HepG2 (cell line): ENCODE measurements around the gene ZNF213. TPM values are rescaled to one million over a fixed set of nuclear protein-coding genes. Genes with fewer than 3 reads are reported as not detected.
A peak's percentile ranks its signal among the peaks of the same experiment; 100 is the strongest.

Source experiments
- CBX2 ChIP-seq, 2 experiments: fragments of 200-600 bp in 1 of 2; sonication (generic); formaldehyde crosslinking in 1 of 2; IDR thresholded peaks; 2 replicates each; pipeline versions ENCODE4 v1.7.0 to v1.8.1; 2018 to 2022; ENCODE audit warnings: low read depth in 2 of 2, low read length in 1 of 2, mild to moderate bottlenecking in 1 of 2, missing genetic modification reagents in 1 of 2
- E2F2 ChIP-seq: sonication (generic); formaldehyde crosslinking; IDR thresholded peaks from 2 replicates; pipeline ENCODE4 v1.4.0; 2020; ENCODE audit warnings: missing genetic modification reagents, borderline replicate concordance
- KAT7 ChIP-seq: IDR thresholded peaks from 2 replicates; pipeline ENCODE4 v1.6.1; 2018; ENCODE audit warnings: borderline replicate concordance, missing compliant biosample characterization
- MAF1 ChIP-seq: sonication (generic); formaldehyde crosslinking; IDR thresholded peaks from 2 replicates; pipeline ENCODE4 v1.5.0; 2020; ENCODE audit warnings: missing genetic modification reagents, borderline replicate concordance
- SRSF1 ChIP-seq: fragments of 200-400 bp; formaldehyde crosslinking; optimal IDR thresholded peaks from 2 replicates; pipeline ENCODE3; 2017; ENCODE audit warnings: mild to moderate bottlenecking, low read depth, low read length, moderate library complexity
- THYN1 ChIP-seq: sonication (generic); formaldehyde crosslinking; IDR thresholded peaks from 2 replicates; pipeline ENCODE4 v1.8.1; 2023; ENCODE audit warnings: low read depth, mild to moderate bottlenecking, moderate library complexity, missing genetic modification reagents, borderline replicate concordance
- ZMAT5 ChIP-seq: sonication (generic); formaldehyde crosslinking; IDR thresholded peaks from 2 replicates; pipeline ENCODE4 v1.5.0; 2020; ENCODE audit warnings: mild to moderate bottlenecking, low read depth, missing genetic modification reagents, borderline replicate concordance
- ZNF230 ChIP-seq: sonication (generic); formaldehyde crosslinking; IDR thresholded peaks from 2 replicates; pipeline ENCODE4 v1.4.0; 2020; ENCODE audit warnings: mild to moderate bottlenecking, missing genetic modification reagents
- ZNF253 ChIP-seq: sonication (generic); formaldehyde crosslinking; IDR thresholded peaks from 2 replicates; pipeline ENCODE4 v1.8.0; 2022; ENCODE audit warnings: mild to moderate bottlenecking, missing genetic modification reagents, borderline replicate concordance
- ZNF318 ChIP-seq: sonication (generic); formaldehyde crosslinking; IDR thresholded peaks from 2 replicates; pipeline ENCODE4 v1.4.0; 2020; ENCODE audit warnings: mild to moderate bottlenecking, missing genetic modification reagents
- ZNF724P ChIP-seq: sonication (generic); formaldehyde crosslinking; IDR thresholded peaks from 2 replicates; pipeline ENCODE4 v1.8.0; 2022; ENCODE audit warnings: missing genetic modification reagents, borderline replicate concordance
- polyA plus RNA-seq, 8 experiments: library from polyadenylated mRNA; depleted of rRNA in 3 of 8; stranded (reverse) in 7 of 8; unstranded in 1 of 8; fragments of >200 nt; fragmentation: Illumina TruSeq in 4 of 8; extraction: Trizol in 4 of 8; gene quantifications; 2 replicates each; pipeline versions ENCODE4 v1.2.1 to v1.2.3, GENCODE V29; 2011 to 2016; ENCODE audit warnings: low read depth in 4 of 8, missing spikeins in 1 of 8, mixed read lengths in 1 of 8; ENCODE audit not compliant: insufficient read depth in 1 of 8
- total RNA-seq, 5 experiments: library from RNA; depleted of rRNA; stranded (reverse); fragments of >200 nt; fragmentation: Illumina TruSeq; extraction: Trizol; gene quantifications; 2 replicates each; pipeline ENCODE4 v1.2.3, GENCODE V29; 2016; ENCODE audit warnings: low read depth in 1 of 5
- TF ChIP-seq, protein P1 (sequence below): sonication (generic); formaldehyde crosslinking; conservative IDR thresholded peaks from 2 replicates; pipeline ENCODE4 v1.8.0; 2022; ENCODE audit warnings: mild to moderate bottlenecking, moderate library complexity, missing genetic modification reagents

Gene ZNF213
- total and polyA plus RNA-seq, 2 of the 13 experiments (the other 11 are each of a cell fraction or from before 2014, with no cell fraction given), result 0.59 to 0.97 TPM

DNA sequence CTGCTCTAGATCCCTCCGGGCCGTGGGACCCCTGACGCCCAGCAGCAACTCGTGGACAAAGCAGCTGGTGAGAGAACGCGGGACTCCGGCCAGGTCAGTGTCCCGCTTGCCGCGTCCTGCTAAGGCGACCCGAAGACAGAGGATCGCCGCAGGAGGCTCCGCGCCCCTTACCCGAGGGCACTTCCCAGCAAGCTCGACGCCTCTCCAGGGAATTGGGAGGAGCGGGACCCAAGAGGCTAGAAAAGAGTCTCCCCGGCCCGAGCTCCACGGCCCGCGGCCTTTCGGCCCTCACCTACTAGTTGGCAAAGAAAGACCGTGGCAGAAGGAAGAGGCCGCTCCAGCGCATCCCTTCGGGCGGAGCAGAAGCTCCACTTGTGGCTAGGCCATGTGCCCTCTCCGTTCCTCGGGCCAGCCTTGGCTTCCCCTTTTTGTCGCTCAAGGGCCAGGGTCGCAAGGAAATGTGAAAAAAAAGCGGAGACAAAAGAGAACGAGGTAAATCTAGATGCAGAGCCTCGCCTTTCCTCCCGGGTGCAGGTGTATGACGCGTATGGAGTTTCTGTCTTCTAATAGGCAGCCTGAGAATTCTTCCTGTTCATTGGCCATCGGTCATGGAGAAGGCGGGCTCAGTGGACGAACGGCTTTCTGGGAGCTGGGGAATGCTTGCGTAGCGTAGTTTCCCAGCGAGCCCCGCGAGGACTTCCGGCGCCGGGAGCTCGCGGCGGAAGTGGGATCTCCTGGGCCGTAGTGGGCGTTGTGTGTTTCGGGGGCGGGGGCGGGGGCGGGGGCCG is at the start of gene ZNF213 (continued):
- TF ChIP-seq ZNF724P (CRISPR knock-in tag) (no peak; the same call in 1 of the 2 replicates), ZMAT5 (CRISPR knock-in tag) (no peak), CBX2 (IDR thresholded peaks at IDR 0.05; ENCODE audit: low read depth, low read length) (no peak), CBX2 (CRISPR knock-in tag; IDR thresholded peaks at IDR 0.05; ENCODE audit: low read depth) (no peak), THYN1 (CRISPR knock-in tag) (no peak), ZNF230 (0 out of 2 replicates have a peak, but pooled peaks have one; percentile 45), SRSF1 (no peak), ZNF253 (CRISPR knock-in tag) (0 out of 2 replicates have a peak, but pooled peaks have one; percentile 60), ZNF318 (CRISPR knock-in tag) (no peak), MAF1 (0 out of 2 replicates have a peak, but pooled peaks have one; percentile 35), KAT7 (no peak), E2F2 (CRISPR knock-in tag) (no peak)
- TF ChIP-seq, protein P1, sequence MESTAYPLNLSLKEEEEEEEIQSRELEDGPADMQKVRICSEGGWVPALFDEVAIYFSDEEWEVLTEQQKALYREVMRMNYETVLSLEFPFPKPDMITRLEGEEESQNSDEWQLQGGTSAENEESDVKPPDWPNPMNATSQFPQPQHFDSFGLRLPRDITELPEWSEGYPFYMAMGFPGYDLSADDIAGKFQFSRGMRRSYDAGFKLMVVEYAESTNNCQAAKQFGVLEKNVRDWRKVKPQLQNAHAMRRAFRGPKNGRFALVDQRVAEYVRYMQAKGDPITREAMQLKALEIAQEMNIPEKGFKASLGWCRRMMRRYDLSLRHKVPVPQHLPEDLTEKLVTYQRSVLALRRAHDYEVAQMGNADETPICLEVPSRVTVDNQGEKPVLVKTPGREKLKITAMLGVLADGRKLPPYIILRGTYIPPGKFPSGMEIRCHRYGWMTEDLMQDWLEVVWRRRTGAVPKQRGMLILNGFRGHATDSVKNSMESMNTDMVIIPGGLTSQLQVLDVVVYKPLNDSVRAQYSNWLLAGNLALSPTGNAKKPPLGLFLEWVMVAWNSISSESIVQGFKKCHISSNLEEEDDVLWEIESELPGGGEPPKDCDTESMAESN (CRISPR knock-in tag), result 0 out of 2 replicates have a peak, but pooled peaks have one; percentile 9
